ENCODE data around the gene PARD3.

- TF ChIP-seq CTCF (IDR thresholded peaks at IDR 0.05; ENCODE audit: poor library complexity) (no peak), EZH2 (IDR thresholded peaks at IDR 0.05; ENCODE audit: borderline replicate concordance) (no peak), EZH2phosphoT487 (IDR thresholded peaks at IDR 0.05; ENCODE audit: low read depth, severe bottlenecking, unreplicated experiment) (no peak)
Observed at GRCh38 chr10:34334908-34335307, 480.2 kb downstream of the PARD3 start.
